SW480 (cell line): ENCODE data around the gene NR3C2.
"Not testable (repeated sequence)": the region's sequence is repeated elsewhere in the genome, so short reads cannot be mapped to it uniquely, and the experiment has no call there.

Experiments used
- DNase-seq: peaks from one replicate; pipeline ENCODE4 v3.0.0-alpha.2; 2016; ENCODE audit warnings: low spot score

Gene NR3C2

DNA sequence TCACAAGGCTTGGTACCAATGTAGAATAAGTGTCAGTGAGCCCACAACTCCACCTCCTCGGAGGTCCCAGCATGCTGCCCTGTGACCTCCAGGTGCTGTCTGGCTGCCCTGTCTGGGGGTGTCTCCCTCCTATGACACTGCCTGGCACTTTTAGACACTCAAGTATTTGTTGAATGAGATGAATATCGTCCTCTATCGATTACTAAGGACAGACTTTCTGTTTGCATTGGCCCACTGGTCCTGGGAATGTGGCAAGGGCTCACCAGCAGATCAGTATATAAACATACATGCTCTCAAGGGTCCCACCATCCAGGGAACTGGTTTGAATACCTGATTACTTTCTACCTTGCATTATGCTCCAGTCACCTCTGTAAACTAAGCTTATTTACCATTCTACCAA lies 333.0 kb downstream of the NR3C2 start:
- DNase-seq: no peak

- DNase-seq: no peak
Observed at GRCh38 chr4:148108766-148109165, 333.4 kb downstream of the NR3C2 start.

- no peak for DNase-seq
Observed at GRCh38 chr4:148103597-148104355, 338.4 kb downstream of the NR3C2 start.

- no peak for DNase-seq
Observed at GRCh38 chr4:148101790-148102189, 340.4 kb downstream of the NR3C2 start.

- DNase-seq: no peak
Observed at GRCh38 chr4:148101235-148101634, 341.0 kb downstream of the NR3C2 start.

DNA sequence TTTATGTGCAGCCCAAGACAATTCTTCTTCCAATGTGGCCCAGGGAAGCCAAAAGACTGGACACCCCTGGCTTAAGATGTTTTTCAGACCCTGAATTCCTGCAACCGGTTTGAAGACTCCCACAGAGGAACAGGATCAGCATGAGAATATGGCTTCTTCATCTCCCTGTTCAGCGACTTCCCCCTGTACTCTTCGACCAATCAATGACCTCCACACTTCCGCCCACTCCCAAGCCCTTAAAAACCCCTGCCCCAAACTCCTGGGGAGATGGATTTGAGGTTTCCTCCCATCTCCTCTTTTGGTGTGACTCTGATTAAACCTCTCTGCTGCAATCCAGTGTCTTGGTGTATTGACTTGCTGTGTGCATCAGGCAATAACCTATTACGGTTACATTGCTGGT lies 344.4 kb downstream of the NR3C2 start:
- no peak for DNase-seq

DNA sequence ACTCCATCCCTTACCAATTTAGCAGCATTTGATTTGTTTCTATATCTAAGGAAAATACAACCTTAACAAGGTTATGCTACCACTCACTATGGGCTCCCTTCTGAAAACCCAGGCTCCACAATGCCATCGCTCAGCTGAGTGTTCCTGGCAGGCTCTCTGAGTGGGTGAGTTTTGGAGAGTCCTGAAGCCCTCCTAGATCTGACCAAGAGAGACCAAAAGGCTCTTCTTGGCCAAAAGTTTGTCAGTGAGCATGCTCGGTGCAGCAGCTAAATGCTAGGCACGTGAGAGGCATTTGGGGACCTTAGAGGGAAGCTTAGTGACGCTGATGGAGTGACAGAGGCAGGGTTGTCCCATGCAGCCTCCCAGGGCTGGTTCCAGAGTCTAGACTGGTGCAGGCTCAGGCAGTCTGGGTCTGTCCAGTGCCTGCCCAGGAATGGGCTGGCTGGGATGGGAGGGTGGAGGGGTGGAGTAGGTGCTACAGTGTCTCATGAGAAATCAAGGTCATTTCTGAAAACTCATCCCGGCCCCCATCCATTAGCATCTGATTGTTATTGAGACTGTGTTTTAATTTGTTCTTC lies 346.8 kb downstream of the NR3C2 start:
- DNase-seq: no peak

GRCh38 chr4:148094149-148094548 lies 348.1 kb downstream of the NR3C2 start:
- no peak for DNase-seq

DNA sequence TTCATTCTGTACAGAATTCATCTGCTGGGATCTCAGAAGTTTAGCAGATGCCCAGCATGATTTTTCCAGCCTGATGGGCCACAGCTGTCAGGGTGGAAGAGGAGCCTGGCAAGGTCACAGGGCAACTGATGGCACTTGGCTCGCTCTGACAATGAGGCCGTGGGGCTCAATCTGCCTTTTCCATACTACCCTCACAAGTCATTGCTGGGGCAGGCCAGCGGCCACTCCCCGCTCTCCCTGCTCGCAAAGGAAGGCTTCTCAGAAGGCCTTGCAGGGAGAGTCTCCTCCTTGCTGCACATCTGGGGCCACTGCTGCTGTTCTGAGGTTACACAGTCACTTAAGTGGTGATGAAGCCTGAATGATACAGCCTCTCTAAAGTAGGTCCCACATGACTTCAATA lies 349.1 kb downstream of the NR3C2 start:
- no peak for DNase-seq

- DNase-seq: no peak
Observed at GRCh38 chr4:148092316-148093014, 349.7 kb downstream of the NR3C2 start.

DNA sequence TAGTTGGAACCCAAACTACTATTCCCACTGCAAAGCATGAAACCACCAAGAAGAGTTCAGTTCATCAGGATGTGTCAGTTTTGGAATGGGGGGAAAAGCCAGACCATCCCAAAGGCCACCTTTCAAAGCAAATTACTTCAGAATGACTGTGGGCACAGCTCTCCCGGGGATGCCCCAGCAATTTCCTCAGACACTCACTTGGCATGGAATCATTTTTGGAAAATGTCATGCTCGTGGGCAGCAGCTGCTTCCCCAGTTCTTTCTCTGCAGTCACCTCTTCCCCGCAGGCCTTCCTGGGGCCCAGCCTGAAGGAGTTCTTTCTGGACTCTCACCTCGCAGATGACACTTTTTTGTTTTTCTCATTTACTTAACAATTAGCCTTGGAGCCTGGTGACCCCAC lies 350.3 kb downstream of the NR3C2 start:
- no peak for DNase-seq

DNA sequence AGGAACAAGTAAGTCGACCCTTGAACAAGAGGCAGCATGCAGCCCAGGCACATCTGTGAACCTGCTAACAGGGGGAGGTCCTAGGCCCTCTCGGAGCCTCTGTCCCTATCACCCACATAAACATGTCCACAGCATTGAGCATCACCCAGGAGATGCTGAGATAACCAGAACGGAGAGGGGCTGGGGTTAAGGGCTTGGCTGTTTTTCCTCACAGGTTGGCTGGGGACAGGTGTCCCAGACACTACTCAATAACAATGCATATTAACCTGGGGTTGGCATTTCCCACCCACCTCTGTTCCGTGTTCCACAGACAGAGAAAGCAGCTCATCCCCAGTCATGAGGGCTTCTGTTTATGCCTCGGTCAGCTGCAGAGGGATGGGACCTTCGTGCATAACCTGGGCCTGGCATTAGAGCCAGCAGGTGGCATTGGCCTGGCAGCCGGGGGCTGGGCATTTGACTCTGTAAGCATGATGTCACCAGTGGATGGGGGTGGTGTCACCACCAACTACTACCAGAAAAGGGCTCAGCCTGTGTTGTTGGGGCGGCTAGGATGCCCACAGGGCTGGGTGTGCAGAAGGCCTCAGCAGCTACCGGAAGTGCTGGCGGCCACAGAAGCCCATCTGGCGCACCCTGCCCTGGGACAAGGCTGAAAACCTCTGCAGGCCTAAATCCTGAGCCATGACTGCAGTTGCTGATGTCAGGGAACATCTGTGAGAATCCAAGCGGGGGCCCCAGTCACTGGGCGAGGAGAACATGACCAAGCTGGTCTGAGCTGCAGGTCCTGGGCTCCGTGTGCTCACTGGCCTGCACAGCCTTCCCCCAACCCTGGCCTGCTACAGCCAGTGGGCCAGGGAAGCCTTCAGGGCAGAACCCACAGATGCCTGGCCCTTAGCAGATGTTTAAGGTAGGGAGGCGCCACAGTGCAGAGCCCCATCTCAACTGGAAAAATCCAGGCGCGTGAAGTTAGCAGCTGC lies 351.4 kb downstream of the NR3C2 start:
- no peak for DNase-seq

GRCh38 chr4:148090029-148090428 lies 352.2 kb downstream of the NR3C2 start:
- DNase-seq: no peak

DNA sequence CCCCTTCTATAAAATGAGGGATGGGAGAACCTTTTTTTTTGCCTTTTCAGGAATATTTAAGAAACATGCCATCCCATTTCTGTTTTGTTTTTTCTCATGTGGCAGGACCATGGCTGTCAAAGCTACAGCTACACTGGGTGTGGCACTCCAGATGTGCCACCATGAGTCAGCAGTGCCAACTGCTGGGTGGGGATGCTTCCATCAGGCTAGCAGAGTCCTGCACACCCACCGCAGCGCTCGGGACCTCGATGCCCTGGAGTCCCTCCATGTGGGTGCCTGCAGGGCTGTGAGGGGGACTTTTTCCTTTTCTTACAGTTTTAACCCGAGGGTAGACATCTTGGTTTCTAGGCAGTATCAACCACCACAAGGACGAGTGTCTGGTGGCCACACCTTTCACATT lies 352.6 kb downstream of the NR3C2 start:
- DNase-seq: peak; percentile 4

DNA sequence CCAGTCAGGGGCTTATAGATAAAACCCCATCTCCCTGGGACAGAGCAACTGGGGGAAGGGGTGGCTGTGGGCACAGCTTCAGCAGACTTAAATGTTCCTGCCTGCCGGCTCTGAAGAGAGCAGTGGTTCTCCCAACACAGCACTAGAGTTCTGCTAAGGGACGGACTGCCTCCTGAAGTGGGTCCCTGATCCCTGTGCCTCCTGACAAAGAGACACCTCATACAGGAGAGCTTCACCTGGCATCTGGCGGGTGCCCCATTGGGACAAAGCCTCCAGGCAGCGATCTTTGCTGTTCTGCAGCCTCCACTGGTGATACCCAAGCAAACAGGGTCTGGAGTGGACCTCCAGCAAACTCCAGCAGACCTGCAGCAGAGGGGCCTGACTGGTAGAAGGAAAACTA lies 359.1 kb downstream of the NR3C2 start:
- not testable (repeated sequence) for DNase-seq

DNA sequence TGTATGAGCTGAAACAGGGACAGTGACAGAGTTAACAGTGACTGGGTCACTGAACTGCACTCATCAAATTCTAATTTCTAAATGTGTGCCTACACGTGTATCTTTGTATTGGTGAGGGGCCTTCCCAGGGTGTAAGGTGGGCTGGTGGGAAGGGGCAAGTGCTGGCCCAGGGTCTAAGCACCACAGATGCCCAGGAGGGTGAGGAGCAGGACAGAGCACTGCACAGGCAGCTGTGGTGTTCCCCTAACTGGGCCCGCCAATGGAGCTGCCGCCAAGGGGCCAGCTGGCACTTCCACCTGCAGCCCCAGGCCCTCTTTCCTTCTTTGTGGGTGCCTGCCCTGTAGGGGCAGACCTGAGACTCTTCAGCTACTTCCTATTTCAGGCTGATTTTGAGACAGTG lies 360.5 kb downstream of the NR3C2 start:
- DNase-seq: no peak

DNA sequence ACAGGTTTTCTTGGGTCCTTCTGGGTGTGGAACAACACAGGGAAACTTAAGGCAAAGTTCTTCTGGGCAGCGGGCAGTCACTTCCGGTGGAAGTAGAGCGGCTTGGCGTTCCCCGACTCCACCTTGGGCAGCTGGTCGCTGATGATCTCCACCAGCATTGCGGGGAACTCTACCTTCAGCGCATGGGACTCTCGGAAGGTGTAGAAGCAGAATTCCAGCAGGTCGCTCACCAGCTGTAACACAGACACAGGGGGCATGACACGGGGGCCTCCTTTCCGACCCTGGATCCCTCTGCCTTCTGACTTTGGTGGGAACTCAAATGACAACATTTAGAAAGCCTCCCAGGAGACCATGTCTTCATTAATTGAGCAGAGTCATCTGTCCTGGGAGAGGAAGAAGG lies 360.9 kb downstream of the NR3C2 start:
- no peak for DNase-seq

DNA sequence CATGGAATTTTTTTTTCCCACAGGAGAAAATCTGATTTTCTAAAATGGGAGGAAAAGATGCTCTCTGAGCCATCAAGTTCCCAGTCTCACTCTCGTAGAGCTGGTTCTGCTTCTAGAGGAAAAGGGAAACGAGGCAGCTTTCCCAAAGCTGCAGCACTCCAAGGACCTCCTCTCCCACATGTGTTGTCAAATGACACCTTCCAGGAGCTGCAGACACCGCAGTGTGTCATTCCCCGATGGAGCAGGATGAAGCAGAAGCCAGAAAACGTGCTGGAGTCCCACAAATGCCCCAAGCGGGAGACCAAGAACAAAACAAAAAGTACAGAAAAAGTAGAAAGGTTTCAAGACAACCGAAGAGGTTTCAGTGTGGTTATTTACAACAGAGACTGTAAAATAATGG lies 362.3 kb downstream of the NR3C2 start:
- no peak for DNase-seq

GRCh38 chr4:148078061-148078460 lies 364.2 kb downstream of the NR3C2 start:
- no peak for DNase-seq

DNA sequence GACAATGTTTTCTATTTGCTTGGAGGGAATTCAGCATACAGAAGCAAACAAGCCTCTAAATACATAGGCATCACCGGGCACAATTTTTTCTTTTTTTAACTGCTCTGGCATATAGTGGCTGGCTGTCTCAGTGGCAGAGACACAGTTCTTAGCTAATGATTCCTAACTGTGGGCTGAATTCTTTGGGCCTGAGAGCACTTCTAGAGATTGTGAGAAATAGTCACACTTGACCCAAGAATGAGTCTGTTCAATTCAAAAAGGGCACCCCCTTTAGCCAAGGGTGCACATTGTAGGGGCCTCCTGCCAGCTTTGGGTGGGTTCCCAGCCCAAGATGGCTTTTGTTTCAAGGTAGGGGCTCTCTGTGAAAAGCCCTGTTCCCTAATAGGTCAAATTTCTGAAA lies 364.6 kb downstream of the NR3C2 start:
- DNase-seq: no peak

GRCh38 chr4:148076964-148077363 lies 365.2 kb downstream of the NR3C2 start:
- no peak for DNase-seq

DNA sequence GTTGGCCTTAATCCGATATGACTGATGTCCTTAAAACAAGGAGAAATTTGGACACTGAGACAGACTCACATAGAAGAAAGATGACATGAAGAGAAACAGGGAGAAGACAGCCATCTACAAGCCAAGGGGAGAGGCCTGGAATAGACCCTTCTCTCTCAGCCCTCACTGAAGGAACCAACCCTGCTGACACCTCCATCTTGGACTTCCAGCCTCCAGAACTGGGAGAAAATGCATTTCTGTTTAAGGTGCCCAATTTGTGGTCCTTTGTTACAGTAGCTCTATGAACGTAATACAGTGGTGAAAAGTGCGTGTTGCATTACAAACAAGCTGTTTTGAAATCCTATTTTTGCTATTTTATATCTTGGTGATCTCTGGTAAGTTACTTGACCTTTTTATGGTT lies 366.8 kb downstream of the NR3C2 start:
- no peak for DNase-seq
